Breast epithelium (tissue), 3 donors: ENCODE measurements around the gene AK8.

Source experiments
- CTCF ChIP-seq, 3 donors: fragments of 450-650 bp; IDR thresholded peaks; one replicate each; pipeline ENCODE4 v1.5.1; 2016 to 2017; ENCODE audit warnings: antibody characterized with exemption in 3 of 3, mild to moderate bottlenecking in 3 of 3, moderate library complexity in 3 of 3
- POLR2A ChIP-seq: fragments of 450-650 bp; IDR thresholded peaks from one replicate; pipeline ENCODE4 v1.6.1; 2016; ENCODE audit warnings: antibody characterized with exemption, mild to moderate bottlenecking, moderate library complexity
- POLR2AphosphoS5 ChIP-seq, 3 donors: sonication (generic); formaldehyde crosslinking; IDR thresholded peaks; one replicate each; pipeline ENCODE4 v1.6.1; 2017; ENCODE audit warnings: antibody characterized with exemption in 3 of 3

- TF ChIP-seq CTCF (IDR thresholded peaks at IDR 0.05): no peak
- no peak for TF ChIP-seq POLR2A
- no peak for TF ChIP-seq POLR2AphosphoS5 (IDR thresholded peaks at IDR 0.05)
Measured at GRCh38 chr9:132905726-132906125, 27.6 kb upstream of the AK8 start.
